GM13976 (cell line): ENCODE data around the gene PFKFB1.

Source experiments
- DNase-seq: peaks from one replicate; pipeline ENCODE4 v3.0.0; 2012; ENCODE audit warnings: low spot score
- in situ Hi-C: fragments of 300-500 bp; cut with MboI; formaldehyde crosslinking; loops from one replicate; pipeline ENCODE4 v1.12.0; 2022; ENCODE audit warnings: low sequenced_read_pairs, mixed read lengths, inconsistent platforms; ENCODE audit not compliant: unreplicated experiment
- TF ChIP-seq, protein P1 (sequence below): IDR thresholded peaks from 2 replicates; pipeline ENCODE4 v1.5.1; 2012; ENCODE audit warnings: borderline replicate concordance, mild to moderate bottlenecking; ENCODE audit not compliant: insufficient read depth; ENCODE audit errors: extremely low read depth, missing control alignments, control extremely low read depth

The PFKFB1 gene

DNA sequence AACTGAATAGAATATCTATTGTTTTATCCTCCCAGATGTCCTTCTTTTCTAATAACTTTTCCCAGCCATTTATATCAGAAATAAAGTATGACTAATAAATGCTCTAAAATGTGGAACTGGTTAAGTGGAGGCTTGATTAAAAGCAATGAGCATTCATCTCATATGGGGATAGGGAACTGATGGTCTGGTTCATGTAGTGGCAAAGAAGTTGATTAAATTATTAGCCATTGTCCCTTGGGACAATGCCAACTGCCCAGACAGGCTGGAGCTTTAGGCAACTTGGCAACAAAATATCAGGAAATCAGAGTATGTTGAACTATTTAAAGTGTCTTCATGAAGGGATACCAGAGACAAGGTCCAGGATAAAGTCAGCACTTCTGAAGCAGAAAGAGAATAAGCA lies 49.2 kb downstream of the PFKFB1 start:
- in situ Hi-C loops: loop anchor here (25.0 kb wide), 1 partner anchor 92 kb away; the partner anchor contains the start of gene ALAS2
- TF ChIP-seq, protein P1, sequence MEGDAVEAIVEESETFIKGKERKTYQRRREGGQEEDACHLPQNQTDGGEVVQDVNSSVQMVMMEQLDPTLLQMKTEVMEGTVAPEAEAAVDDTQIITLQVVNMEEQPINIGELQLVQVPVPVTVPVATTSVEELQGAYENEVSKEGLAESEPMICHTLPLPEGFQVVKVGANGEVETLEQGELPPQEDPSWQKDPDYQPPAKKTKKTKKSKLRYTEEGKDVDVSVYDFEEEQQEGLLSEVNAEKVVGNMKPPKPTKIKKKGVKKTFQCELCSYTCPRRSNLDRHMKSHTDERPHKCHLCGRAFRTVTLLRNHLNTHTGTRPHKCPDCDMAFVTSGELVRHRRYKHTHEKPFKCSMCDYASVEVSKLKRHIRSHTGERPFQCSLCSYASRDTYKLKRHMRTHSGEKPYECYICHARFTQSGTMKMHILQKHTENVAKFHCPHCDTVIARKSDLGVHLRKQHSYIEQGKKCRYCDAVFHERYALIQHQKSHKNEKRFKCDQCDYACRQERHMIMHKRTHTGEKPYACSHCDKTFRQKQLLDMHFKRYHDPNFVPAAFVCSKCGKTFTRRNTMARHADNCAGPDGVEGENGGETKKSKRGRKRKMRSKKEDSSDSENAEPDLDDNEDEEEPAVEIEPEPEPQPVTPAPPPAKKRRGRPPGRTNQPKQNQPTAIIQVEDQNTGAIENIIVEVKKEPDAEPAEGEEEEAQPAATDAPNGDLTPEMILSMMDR: no peak
- DNase-seq: no peak

DNA sequence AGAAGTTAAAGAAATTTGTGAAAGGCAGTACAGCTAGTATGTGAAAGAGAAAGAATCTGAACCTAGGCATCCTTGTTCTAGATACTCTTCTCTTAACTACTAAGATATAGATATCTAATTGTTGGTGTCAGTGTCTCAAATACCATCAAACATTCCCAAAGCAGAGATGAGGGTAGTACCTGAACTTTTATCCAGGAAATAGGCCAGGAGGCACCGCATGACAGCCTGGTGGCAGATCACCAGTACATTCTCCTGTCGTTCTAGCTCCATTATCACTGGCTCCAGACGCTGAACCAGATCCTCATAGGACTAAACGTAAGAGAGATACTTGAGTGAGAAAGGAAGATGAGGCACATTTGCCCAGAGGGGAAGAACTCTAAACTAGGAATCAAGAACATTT lies 56.6 kb downstream of the PFKFB1 start:
- in situ Hi-C loops: loop anchor here (25.0 kb wide), 1 partner anchor 100 kb away; the partner anchor contains the start of gene ALAS2
- TF ChIP-seq, protein P1: no peak
- no peak for DNase-seq

DNA sequence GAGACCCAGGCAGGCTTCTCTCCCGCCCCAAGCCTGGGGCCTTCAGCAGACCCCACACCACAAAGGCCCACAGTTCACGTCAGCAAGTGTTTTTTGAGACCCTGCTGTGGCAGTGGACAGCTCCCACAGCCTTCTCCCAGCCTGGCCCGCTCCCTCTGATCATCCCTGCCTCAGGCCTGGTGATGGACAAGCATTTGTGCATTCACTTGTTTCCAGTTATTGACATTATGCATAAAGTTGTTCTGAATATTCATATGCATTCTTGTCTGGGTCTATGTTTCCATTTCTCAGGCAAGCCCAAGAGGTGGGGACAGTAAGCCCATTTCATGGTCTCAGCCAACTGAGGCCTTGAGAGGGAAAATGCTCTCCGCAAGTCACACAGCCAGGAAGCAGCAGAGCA lies 58.7 kb downstream of the PFKFB1 start:
- in situ Hi-C loops: loop anchor here (25.0 kb wide), 1 partner anchor 102 kb away; the partner anchor contains the start of gene ALAS2
- DNase-seq: no peak
- TF ChIP-seq, protein P1: no peak

DNA sequence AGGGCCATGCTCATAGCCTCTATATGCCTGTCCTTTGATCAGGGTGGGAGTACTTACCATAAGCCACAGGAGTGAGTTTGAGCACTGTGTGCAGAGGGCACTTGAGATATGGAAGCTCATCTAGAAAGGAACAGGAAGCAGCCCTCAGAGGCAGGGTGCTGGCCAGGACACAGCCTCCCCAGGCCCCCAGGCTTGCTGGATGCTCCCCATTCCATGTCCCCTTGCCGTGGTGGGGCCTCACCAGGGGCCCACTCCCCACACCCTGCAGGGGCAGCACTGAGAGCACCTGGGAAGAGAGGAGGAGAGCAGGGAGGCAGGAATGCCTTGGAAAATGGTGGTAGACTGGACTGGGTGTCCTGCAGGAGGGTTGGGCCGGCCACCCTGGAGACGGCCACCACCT lies 59.1 kb downstream of the PFKFB1 start:
- TF ChIP-seq, protein P1: no peak
- in situ Hi-C loops: loop anchor here (25.0 kb wide), 1 partner anchor 102 kb away; the partner anchor contains the start of gene ALAS2
- no peak for DNase-seq

DNA sequence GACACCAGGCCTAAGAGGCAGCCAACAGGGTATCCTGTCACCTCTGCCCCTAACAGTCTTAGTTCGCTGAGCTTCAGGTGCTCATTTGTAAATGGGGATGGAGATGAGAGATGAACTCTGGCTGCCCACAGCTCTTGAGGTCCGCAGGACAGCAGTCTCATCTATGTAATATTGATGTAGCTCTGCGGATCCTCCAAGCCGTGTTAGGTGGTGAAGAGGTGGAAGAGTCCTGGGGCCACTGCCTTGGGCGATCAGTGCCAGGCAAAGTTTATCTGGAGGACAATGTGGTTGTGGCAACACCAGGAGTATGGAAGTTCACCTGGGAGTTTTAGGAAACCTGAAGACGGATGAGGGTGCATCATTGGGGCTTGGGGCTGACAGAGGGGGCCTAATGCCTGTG lies 59.9 kb downstream of the PFKFB1 start:
- TF ChIP-seq, protein P1: no peak
- in situ Hi-C loops: loop anchor here (25.0 kb wide), 1 partner anchor 103 kb away; the partner anchor contains the start of gene ALAS2

DNA sequence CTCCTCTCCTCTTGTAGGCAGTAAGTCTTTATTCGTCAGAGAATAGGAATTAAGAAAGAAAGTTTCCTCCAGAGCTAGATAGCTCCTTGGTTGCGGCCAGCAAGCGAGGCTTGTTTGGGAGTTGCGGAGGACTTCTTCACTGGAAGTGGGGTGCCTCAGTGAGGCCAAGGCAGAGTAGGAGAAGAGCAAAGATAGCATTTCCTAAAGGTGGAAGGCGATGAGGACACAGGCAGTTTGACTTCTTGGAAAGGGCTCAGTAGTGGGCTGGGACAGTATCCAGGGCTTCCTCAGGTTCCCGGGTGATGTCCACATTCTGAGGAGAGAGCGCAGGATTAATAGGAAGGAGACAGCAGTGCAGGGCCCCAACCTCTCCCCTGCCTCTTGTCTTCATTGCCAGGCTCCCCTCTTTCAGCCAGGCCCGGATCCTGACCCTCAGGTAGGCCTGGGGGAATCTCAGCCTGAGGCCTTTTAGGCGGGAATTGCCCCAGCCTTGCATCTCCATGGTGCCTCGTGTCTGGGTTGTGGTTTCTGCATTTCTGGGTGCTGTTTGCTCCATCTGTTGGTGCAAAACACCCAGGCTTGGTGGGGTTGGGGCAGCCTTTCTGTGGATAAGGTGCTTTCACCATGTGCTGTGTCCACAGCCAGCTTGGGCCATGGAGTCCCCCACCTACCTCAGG lies 60.7 kb downstream of the PFKFB1 start:
- DNase-seq: no peak
- TF ChIP-seq, protein P1: no peak
- in situ Hi-C loops: loop anchor here (25.0 kb wide), 1 partner anchor 104 kb away; the partner anchor contains the start of gene ALAS2

More for the DNA sequence above, 59.9 kb downstream of the PFKFB1 start:
- DNase-seq: no peak
